ENCODE results near the gene IARS1.
A peak's percentile ranks its signal among the peaks of the same experiment; 100 is the strongest.

IARS1 gene

DNA sequence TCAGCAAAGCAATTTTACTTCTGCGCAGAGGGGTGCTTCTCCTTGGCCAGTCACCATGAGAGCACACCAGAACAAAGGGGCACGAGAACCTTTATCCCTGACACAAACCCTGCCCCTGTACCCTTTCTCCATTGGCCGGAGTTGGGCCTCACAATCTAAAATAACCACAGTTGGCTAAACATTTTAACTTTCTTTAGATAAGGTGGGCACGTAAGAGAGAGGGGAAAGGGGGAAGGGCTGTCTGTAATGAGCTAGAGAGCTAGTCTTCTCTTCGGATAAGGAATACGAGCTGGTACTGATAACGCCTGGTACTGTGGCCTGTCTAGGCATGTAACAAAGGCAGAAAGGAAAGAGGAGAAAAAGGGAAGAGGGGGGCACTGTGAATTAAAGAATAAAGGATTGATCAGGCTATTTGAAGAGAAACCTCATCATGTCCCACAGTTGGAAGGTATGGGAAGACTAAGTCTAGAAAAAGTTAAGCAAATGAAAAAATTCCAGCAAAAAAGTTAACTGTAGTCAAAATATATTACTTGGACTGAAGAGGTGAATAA is 1.8 kb upstream of the IARS1 start:
- no peak for DNase-seq

GRCh38 chr9:92294297-92294676 is 790 bp upstream of the IARS1 start:
- no peak for DNase-seq

DNA sequence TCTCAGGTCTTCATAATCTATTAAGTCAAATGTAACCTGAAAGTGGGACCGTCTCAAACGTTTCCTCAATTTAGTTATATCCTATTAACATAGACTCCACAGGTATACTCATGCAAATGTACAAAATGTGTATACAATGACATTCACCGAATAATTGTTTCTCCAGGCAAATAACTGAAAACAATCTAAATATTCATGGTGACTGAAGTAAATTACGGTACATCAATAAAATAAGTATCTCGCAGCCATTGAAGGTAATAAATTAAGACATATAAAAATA is 482 bp downstream of the IARS1 start:
- no peak for DNase-seq

DNA sequence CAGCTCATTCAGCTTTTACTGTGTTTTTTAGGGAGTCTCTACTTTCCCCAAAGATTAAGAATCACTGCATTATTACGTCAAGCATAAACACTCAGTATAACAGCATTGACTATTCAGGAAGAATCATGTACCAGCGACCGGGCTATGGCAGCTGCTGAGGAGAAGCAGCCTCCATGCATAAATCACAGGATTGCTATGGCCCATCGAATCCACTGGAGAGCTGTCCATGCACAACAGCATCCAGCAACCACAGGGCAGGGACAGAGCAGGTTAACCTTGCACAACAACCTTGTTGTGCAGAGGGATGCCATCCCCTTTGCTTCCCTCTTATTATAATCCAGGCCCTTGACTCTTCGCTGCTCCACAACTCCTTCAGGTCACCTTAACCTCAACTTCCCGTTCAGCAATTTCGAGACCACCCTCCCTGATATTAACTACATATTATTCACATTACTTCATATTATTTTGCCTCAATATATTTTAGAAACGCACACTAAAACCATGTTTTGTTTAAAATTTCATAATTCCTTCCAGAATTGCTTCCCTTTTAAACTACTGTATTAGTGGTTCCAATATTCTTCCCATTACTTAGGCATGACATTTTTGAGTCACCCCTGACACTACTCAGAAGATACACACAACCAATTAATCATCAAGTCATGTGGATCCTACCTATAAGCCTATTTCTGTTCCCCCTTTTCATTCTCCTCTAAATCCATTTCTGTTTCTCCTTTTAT is 991 bp downstream of the IARS1 start:
- peak; percentile 34 for DNase-seq

GRCh38 chr9:92291577-92291976 is 1.9 kb downstream of the IARS1 start:
- no peak for DNase-seq

DNA sequence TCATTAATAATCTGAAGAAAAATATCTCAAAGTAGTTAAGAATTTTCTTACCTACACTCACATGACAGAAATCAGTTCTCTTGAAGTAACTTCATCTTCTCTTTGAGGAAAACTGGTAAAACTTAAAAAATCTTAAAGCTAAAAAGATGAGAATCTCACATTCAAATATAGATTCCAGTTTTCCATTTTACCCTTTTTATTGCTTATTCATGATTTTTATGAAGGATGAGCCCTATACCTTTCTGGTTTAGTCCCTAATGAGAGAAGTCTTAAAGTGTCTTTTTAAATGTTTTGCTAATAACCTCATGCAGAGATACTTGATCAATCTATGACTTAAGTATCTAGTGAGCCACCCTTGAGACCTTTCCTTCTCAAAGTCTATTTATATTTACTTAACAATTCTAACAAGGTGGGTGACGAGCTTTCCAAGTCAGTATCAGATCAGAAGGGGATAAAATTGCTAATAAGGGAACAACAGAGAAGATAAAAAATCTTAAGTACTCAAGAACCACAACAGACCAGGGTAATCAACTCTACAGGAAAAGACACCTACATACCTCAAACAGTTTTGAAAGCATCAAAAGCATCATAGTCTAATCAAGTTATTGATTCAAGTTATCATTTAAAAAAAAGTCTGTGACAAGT is 2.6 kb downstream of the IARS1 start:
- DNase-seq: no peak

GRCh38 chr9:92289708-92290390 is 3.6 kb downstream of the IARS1 start:
- DNase-seq: peak; percentile 49

GRCh38 chr9:92279302-92279701 is 14.2 kb downstream of the IARS1 start:
- no peak for DNase-seq

- DNase-seq: peak; percentile 56
Measured at GRCh38 chr9:92278110-92278509, 15.4 kb downstream of the IARS1 start.

DNA sequence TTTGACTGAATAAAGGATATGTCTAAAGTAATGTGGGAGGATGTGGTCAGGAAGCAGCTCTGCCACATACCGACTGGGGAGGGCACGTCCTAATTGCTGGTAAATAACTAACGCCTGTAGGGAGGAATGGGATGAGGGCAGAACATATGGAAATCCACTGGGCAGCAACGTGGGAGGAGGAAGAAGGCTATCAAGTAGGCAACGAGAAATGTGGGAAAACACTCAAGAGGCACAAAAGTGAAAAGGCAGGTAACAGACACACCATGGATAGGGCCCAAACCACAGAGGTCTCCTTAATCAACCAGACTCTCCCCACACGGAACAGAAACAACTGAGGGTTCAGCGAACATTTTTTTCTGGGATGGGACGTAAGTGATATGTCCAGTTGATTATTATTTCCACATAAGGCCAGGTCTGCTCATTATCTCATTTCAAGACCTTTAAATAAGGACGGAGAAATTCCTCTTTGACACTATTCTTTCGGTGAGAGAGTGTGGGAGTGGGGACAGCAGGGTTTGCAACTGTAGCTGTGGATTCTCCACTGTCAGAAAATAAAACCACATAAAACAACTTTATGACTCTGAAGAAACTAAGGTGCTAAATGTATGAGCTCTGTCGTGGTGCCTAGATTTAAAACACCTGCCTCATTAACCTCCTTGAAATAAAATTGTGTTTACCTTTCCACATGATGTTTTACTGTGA is 17.0 kb downstream of the IARS1 start:
- DNase-seq: no peak

DNA sequence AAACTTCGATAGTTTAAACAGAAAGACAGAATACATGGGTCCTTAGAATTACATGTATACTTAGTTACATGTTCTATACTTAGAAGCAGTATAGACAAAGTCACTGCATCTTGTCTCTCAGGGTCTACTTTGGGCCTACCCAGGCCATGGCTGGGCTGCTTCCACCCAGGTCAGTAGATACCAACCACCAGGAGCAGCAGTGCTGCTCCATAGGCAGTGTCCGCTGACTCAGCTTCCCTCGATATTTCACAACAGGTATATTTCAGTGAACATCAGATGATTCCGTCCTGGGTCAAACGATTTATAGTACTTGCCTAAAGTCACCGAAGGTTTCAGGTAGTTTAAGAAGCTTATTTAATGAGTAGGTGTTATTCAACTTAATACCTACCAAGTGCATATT is 18.0 kb downstream of the IARS1 start:
- no peak for DNase-seq

DNA sequence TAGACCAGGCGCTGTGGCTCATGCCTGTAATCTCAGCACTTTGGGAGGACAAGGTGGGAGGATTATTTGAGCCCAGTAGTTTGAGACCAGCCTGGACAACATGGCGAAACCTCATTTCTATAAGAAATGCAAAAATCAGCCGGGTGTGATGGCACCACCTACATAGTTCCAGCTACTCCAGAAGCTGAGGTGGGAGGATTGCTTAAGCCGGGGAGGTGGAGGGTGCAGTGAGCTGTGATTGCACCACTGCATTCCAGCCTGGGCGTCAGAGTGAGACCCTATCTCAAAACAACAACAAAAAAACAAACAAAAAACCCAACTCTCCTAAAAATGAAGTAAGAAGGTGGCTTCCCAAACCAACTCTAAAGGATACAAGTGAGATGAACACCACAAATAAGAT is 23.0 kb downstream of the IARS1 start:
- DNase-seq: no peak

DNA sequence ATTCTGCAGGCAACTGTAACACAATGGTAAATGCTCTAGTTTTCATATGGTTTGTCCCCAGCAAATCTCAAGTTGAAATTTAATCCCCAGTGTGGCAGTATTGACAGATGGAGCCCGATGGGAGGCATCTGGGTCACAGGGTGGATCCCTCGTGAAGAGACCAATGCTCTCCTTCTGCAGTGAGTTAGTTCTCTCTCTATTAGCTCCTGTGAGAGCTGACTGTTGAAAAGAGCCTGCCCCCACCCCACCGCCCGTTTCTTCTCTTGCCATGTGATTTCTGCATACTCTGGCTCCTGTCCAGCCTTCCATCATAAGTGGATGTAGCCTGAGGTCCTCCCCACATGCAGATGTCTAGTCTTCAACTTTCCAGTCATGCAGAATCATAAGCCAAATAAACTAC is 27.0 kb downstream of the IARS1 start:
- no peak for DNase-seq

DNA sequence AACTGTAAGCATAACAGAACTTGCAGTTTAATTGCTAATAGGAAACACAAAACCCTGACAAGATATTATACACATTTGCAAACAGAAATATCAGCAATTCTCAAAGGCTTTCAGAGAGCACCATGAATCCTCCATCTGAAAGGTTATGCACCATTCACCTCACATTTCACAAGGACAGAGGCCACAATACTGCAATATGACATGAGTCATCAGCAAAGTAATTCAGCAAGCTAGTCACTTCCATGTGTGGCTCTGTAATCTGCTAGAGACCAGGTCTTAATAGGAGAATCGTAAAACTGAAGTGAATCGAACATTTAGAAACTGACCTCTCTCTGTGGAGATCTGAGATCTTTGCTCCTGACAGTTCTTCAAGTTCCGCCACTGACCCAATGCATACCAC is 28.3 kb downstream of the IARS1 start:
- peak; percentile 70 for DNase-seq

- DNase-seq: no peak
Measured at GRCh38 chr9:92263131-92263530, 30.4 kb downstream of the IARS1 start.

DNA sequence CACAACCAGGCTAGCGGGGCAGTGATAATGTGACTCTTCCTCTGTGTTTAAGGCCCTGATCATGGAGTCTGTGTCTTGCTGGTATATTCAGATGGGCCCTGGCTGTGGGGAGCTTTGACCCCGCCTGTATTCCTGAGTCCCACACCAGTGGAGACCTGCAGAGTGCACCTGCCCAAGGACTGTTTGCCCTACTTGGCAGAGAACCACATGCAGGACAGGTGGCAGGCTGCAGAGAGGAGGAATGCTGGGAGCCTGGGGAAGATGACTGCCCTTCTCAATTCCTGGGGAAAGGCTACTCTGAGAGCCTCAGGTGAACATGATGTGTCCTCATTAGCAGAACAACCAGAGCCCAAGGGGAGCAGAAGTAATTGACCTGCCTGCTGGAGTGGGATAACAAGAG is 36.2 kb downstream of the IARS1 start:
- DNase-seq: no peak

DNA sequence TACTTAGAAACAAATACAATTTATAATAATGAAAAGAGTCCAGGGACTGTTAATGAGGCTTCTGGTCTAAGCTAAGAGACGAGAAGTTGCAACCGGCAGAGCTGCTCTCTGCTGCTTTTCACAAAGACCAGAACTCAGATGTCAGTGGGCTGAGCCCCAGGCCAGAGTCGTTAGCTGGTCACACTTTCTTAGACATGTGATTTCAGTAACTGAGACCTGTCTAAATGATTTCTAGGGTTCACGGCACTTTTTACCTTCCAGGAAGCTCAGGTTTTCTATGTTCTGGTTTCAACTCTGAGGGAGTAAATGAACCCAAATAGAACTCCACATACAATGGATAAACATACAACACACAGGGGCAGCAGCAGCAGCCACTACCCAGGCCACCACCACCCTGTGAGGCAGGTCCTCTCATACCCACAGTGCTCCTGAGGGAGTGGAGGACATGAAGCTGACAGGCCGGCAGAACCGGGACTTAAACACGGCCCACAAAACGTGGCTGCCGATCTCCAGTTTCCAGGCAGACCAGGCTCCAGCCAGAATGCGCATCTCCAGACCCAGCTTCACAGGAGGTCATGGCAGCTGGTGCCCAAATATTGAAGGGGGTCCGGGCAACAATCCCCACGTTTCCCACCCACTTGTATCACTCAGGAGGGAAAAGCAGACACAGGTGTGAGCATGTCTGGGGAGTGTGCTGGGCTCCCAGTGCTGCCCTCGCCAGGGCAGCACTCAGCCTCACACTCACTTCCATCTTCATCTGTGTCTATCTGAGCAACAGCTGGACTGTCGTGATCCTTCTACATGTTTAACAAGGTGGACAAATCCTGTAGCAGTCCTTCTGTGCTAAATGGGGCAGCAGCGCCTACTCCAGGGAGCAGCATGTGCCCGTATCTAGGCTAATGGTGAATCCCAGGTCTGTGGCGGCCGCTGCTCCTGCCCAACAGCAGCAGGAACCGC is 38.8 kb downstream of the IARS1 start:
- DNase-seq: no peak

GRCh38 chr9:92253656-92254055 is 39.8 kb downstream of the IARS1 start:
- no peak for DNase-seq

GRCh38 chr9:92247981-92248380 is 45.5 kb downstream of the IARS1 start:
- DNase-seq: no peak

DNA sequence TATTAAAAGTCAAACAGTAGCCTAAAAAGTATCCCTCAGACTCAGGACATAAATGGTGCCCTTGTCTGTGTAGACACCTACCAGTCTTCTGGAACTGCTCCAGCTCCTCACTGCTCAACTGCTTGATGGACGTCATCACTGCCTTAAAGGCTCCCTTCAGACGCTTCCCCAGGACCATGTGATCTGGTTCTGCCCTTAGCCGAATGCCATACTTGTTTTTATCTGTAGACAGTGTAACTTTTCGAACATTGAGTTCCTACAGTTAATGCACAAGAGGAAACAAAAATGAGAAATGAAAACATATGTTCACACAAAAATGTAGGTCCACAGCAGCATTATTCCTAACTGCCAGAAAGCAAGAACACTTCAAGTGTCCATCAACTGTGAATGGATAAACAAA is 46.2 kb downstream of the IARS1 start:
- no peak for DNase-seq

- peak; percentile 88 for DNase-seq
Measured at GRCh38 chr9:92245005-92245797, 48.3 kb downstream of the IARS1 start.
